ENCODE results near the gene ST3GAL4. TPM values are rescaled to one million over a fixed set of nuclear protein-coding genes. Genes with fewer than 3 reads are reported as not detected.

Gene ST3GAL4
- total RNA-seq, 6 experiments from 2014 or later: 25.9 to 34.6 (median 30.0) TPM

DNA sequence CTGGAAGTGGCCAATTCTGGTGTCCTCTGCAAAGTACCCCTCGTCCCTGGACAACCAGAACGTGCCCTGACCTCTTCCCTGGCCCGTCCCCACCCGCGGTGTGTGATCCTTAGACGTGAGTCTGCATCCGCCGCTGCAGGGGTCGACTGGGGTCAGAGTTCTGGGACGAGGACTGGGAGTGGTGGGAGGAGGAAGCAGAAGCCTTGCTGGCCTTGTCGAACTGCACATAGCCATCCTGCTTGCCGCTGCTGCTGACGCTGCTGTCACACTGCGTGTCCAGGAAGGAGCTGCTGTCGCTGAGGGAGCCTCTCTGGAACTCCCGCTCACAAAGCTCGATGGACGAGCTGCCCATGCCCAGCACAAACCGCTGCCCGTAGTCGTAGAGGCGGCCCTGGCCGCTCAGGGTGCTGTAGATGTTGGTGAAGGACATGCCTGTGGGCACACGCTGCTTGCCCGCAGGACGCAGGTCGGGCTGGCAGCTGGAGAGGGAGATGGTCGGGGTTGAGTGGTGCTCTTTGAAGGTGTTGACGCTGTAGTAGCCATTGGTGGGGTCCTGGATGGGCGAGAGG, 69.1 kb downstream of the ST3GAL4 start:
- no peaks in the 10 kb centered on the region for H3K4me1 Mint-ChIP-seq (ENCODE audit: low read depth)
- DNase-seq: no peak

DNA sequence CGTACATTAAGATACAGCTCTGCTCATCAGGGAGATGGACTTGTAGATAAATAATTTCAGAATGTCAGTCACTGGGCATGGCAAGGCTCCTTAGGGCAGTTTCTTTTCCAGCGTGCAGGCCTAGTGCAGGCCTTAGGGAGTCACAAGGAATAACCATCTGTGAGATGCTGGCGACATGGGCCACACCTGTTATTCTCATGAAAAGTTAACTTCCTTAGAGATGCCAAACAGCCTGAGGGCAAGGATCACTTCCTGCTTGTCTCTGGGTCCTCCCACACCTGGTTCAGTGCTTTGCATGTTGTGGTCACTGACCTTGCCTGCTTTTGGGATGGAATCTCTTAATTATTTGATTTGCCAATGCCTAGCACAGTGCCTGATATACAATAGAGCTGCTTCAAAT, 70.6 kb downstream of the ST3GAL4 start:
- Mint-ChIP-seq H3K4me3 (no peak overlapping the region), H3K4me1 (ENCODE audit: low read depth) (peaks cover 7% of the 10 kb centered on the region), H3K36me3 (ENCODE audit: low read depth) (peaks cover 25% of the 10 kb centered on the region), H3K27me3 (ENCODE audit: insufficient read depth) (peaks cover 11% of the 10 kb centered on the region; the same call in 1 of the 2 replicates), H3K27ac (no peak overlapping the region), H3K9me3 (no peaks in the 10 kb centered on the region)
- TF ChIP-seq CTCF (IDR thresholded peaks at IDR 0.05): no peak
- no peak for DNase-seq

More for the DNA sequence above, 69.1 kb downstream of the ST3GAL4 start:
- no peak for TF ChIP-seq CTCF (IDR thresholded peaks at IDR 0.05)
- H3K9me3 Mint-ChIP-seq: no peaks in the 10 kb centered on the region
- H3K36me3 Mint-ChIP-seq (ENCODE audit: low read depth): peaks cover 23% of the 10 kb centered on the region
- peaks cover 9% of the 10 kb centered on the region for H3K27me3 Mint-ChIP-seq (ENCODE audit: insufficient read depth)
- H3K4me3 Mint-ChIP-seq: no peak overlapping the region
- H3K27ac Mint-ChIP-seq: no peak overlapping the region

GRCh38 chr11:126426820-126427749, 71.6 kb downstream of the ST3GAL4 start:
- Mint-ChIP-seq H3K4me1 (ENCODE audit: low read depth) (peaks cover 17% of the 10 kb centered on the region), H3K9me3 (no peaks in the 10 kb centered on the region), H3K27ac (no peak overlapping the region), H3K4me3 (no peak overlapping the region), H3K27me3 (ENCODE audit: insufficient read depth) (peaks cover 11% of the 10 kb centered on the region; the same call in 1 of the 2 replicates), H3K36me3 (ENCODE audit: low read depth) (peaks cover 29% of the 10 kb centered on the region)
- no peak for TF ChIP-seq CTCF (IDR thresholded peaks at IDR 0.05)
- DNase-seq: no peak

DNA sequence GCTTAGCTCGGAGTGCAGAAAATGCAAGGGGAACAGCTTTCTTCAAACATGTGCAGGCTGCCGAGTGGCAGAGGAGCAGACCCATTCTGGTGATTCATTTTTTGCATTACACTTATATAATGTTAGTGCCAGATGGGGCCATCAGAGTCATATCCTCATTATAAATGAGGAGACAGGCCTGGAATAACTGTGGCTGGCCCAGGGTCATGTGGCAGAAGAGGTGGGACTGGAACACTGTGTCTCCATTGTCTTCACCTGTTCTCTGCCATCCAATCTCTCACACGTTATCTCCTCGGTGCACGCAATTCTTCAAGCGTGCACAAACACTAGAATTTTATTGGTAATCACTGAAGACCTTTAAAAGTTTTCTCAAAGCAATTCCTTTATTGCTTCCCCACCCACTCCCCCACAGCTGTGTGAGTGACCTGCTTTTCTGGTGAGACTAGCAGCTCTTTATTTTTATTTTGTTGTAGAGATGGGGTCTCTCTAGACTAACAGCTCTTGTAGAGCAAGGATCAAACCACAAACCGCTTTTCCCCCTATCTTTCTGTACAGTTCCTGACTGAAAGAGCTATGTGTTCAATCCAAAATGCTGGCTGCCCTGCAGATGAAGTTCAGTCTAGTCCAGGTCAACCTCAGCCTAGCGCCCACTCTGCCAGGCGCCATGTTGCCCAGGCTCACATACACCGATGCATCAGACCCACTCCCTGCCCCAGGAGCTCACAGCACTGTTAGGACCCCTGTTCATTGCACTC, 75.3 kb downstream of the ST3GAL4 start:
- Mint-ChIP-seq H3K9me3 (no peaks in the 10 kb centered on the region), H3K4me1 (ENCODE audit: low read depth) (peaks cover 21% of the 10 kb centered on the region), H3K27me3 (ENCODE audit: insufficient read depth) (peaks cover 8% of the 10 kb centered on the region; the same call in 1 of the 2 replicates), H3K27ac (peak overlapping the region; percentile 94; the same call in 1 of the 2 replicates), H3K4me3 (no peak overlapping the region), H3K36me3 (ENCODE audit: low read depth) (peaks cover 21% of the 10 kb centered on the region)
- no peak for DNase-seq
- TF ChIP-seq CTCF (IDR thresholded peaks at IDR 0.05): no peak

DNA sequence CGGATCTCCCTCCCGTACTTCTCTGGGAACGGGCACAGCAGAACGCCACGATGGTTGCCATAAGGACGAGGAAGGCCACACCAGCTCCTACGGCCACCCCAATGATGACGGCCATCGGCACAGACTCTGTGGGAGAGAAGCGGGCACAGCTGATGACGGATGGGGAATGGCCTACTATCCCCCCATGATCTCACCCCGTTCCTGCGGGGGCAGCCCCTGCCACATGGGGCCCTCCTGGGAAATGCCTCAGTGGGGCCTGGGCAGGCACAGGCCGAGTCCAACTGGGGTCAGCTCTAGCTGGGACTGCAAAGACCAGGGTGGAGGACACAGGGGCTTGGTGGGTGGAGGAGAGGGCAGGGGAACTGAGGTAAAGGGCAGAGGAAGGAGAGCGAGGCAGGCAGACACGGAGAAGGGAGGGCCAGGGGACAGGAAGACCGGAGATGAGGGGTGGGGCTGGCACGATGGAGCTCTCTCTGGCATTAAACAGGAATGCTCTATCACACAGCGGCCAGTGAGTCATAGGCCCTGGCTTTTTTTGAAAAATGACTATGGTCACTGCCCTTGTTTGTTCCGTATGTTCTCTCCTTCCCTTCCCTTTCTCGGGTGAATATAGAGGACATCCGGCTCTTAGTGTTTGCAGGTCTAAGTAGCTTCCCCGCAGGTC, 76.0 kb downstream of the ST3GAL4 start:
- Mint-ChIP-seq H3K4me3 (peak overlapping the region; percentile 20; the same call in 1 of the 2 replicates), H3K36me3 (ENCODE audit: low read depth) (peaks cover 21% of the 10 kb centered on the region)
- peak; percentile 47 for DNase-seq

More for the DNA sequence above, 76.0 kb downstream of the ST3GAL4 start:
- no peaks in the 10 kb centered on the region for H3K9me3 Mint-ChIP-seq
- H3K27me3 Mint-ChIP-seq (ENCODE audit: insufficient read depth): peaks cover 8% of the 10 kb centered on the region; the same call in 1 of the 2 replicates
- peaks cover 21% of the 10 kb centered on the region for H3K4me1 Mint-ChIP-seq (ENCODE audit: low read depth)
- no peak for TF ChIP-seq CTCF (IDR thresholded peaks at IDR 0.05)
- peak overlapping the region; percentile 94 for H3K27ac Mint-ChIP-seq

All from HFFc6 (cell line).